Stimulated activated CD4-positive, alpha-beta T cell treated with anti-CD3 and anti-CD28 coated beads, Interleukin-1b, Interleukin-23, amount 100 ng/mL, for 1 hour (primary cell): ENCODE measurements around the gene DONSON.

Experiments used
- DNase-seq, 2 donors: peaks; one replicate each; pipeline ENCODE4 v3.0.0-alpha.2; 2020; ENCODE audit warnings: low read depth in 2 of 2

The DONSON gene

DNA sequence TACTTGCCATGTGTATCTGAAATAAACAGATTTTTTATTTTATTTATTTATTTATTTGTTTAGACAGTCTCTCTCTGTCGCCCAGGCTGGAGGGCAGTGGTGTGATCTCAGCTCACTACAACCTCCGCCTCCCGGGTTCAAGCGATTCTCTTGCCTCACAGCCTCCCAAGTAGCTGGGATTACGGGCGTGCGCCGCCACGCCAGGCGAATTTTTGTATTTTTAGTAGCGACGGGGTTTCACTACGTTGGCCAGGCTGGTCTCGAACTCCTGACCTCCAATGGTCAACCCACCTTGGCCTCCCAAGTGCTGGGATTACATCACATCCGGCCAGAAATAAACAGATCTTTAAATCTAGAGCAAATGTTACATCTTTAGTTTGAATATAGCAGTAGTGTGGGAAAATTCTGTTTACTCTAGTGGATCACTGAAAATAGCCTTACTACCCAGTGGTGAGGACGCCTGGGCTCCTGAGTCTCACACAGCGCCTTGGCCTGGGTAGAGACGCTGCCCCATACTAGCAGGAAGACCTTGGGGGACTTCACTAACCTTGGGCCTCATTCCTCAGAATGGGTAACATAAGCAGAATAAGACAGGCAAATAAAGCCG is 47.3 kb downstream of the DONSON start:
- no peak for DNase-seq

DNA sequence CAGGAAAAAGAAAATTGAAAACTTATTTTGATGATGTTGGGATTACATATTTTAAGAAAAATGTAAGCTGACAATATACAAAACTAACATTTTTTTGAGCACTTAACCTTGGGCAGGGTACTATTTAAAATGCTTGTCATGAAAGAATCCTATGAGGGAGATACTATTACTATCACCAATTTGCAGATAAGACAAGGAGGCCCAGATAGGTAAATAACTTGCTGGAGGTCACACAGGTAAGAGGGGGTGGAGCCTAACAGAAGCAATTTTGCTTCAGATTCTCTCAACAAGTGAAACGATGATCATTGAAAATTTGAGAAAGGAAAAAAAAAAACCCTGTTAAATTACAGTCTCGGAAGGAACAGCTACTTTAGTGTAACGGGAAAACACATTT is 47.8 kb downstream of the DONSON start:
- no peak for DNase-seq

- no peak for DNase-seq
These were observed 48.9 kb downstream of the DONSON start for GRCh38 chr21:33539616-33540015.

- DNase-seq = no peak
These were observed 51.3 kb downstream of the DONSON start for GRCh38 chr21:33537212-33537611.

DNA sequence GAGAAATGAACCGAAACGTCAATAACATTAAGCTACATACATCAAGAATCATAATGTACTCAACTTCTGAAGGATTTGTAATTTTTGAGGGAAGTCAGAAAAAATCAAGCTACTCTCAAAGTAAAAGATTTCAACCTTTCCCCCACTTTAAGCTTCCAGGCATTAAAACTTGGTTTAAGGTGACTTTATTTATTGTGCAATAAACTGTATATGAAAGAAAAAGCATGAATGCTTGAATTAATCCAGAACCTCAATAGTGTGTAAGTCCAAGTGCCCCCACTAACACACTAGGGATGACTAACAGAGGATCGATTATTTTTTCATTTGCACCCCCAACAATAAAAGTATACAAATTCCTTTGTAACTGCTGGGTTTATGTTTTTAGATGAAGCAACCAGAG is 57.5 kb downstream of the DONSON start:
- no peak for DNase-seq
